ENCODE results near the gene PRKAB1.

The PRKAB1 gene

DNA sequence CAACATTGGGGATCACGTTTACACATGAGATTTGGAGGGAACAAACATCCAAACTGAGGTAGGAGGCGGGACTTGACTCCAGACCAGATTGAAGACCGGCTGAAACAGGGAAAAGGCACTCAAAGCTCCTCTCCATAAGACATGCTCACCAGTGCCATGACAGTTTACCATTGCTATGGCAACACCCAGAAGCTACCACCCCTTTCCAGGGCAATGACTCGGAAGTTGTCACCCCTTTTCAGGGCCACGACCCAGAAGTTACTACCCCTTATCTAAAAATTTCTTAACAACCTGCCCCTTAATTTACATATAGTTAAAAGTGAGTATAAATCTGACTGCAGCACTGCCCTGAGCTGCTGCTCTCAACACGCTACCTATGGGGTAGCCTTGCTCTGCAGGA, 40.2 kb upstream of the PRKAB1 start:
- intact Hi-C loops (cut with DNase I; ENCODE audit: low total_unique reads): no loop called here
- peaks cover 0 to 4% of the 10 kb centered on the region in 2 donors for H3K27me3 ChIP-seq
- H3K27ac ChIP-seq: no peak overlapping the region
- TF ChIP-seq, protein P1, sequence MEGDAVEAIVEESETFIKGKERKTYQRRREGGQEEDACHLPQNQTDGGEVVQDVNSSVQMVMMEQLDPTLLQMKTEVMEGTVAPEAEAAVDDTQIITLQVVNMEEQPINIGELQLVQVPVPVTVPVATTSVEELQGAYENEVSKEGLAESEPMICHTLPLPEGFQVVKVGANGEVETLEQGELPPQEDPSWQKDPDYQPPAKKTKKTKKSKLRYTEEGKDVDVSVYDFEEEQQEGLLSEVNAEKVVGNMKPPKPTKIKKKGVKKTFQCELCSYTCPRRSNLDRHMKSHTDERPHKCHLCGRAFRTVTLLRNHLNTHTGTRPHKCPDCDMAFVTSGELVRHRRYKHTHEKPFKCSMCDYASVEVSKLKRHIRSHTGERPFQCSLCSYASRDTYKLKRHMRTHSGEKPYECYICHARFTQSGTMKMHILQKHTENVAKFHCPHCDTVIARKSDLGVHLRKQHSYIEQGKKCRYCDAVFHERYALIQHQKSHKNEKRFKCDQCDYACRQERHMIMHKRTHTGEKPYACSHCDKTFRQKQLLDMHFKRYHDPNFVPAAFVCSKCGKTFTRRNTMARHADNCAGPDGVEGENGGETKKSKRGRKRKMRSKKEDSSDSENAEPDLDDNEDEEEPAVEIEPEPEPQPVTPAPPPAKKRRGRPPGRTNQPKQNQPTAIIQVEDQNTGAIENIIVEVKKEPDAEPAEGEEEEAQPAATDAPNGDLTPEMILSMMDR (IDR thresholded peaks at IDR 0.05): no peak
- no peak overlapping the region for H3K4me3 ChIP-seq
- H3K9me3 ChIP-seq: no peaks in the 10 kb centered on the region
- DNase-seq: no peak
- H3K4me1 ChIP-seq: no peaks in the 10 kb centered on the region
- no peaks in the 10 kb centered on the region for H3K36me3 ChIP-seq

DNA sequence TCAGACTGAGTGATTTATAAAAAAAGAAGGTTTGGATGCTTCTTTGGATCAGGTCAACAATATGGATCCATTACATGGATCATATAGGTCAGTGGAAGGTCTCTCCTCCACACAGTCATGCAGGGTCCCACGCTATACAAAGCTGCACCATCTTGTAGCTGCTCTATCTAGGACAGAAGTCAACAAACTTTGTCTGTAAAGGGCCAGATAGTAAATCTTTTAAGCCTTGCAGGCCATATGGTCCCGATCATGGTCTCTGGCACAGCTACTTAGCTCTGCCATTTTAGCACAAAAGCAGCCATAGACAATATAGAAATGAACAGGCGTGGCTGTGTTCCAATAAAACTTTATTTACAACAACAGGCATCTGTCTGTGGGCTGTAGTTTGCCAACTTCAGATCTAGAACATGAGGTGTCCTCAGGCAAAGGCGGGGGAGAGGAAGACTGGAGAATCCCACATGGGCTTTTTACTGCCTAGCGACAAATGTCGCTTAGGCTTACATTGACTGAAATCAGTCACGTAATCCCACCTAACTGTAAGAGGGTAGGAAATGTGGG, 37.6 kb upstream of the PRKAB1 start:
- H3K27ac ChIP-seq: no peak overlapping the region
- TF ChIP-seq, protein P1 (IDR thresholded peaks at IDR 0.05): no peak
- H3K36me3 ChIP-seq: no peaks in the 10 kb centered on the region
- no peak overlapping the region for H3K4me3 ChIP-seq
- H3K4me1 ChIP-seq: no peaks in the 10 kb centered on the region
- H3K9me3 ChIP-seq: no peaks in the 10 kb centered on the region
- peaks cover 0 to 4% of the 10 kb centered on the region in 2 donors for H3K27me3 ChIP-seq
- intact Hi-C loops (cut with DNase I; ENCODE audit: low total_unique reads): no loop called here
- no peak for DNase-seq

DNA sequence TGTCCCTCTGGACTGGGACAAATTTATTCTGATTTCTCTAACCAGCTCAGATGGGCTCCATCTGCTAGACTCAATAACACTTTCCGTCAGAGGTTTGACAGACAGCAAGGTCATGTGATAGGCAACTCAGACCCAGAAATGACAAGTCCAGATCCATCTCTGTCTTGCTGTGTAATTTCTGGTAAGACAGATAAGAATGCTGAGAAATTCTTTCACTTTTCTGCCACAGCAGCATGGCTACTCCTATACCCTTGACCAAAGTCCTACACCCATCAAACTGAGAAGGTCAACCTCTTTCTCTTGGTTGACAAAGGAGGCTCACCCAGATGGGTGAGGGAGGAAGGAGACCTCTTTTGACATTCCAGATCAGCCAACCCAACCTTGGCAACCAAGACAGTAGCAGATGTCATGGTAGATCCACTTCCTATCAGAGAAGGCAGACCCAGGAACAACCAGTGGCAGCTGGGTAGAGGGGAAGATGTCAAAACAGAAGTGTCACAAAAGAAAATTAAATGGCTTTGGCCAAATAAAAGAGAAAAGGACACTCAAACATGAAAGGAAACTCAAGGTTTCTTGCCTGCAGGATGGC, 36.9 kb upstream of the PRKAB1 start:
- H3K27me3 ChIP-seq: peaks cover 0 to 8% of the 10 kb centered on the region in 2 donors
- DNase-seq: no peak
- H3K27ac ChIP-seq: no peak overlapping the region
- TF ChIP-seq, protein P1 (IDR thresholded peaks at IDR 0.05): no peak
- no peaks in the 10 kb centered on the region for H3K4me1 ChIP-seq
- H3K9me3 ChIP-seq: no peaks in the 10 kb centered on the region
- no peaks in the 10 kb centered on the region for H3K36me3 ChIP-seq
- no peak overlapping the region for H3K4me3 ChIP-seq
- intact Hi-C loops (cut with DNase I; ENCODE audit: low total_unique reads): no loop called here

DNA sequence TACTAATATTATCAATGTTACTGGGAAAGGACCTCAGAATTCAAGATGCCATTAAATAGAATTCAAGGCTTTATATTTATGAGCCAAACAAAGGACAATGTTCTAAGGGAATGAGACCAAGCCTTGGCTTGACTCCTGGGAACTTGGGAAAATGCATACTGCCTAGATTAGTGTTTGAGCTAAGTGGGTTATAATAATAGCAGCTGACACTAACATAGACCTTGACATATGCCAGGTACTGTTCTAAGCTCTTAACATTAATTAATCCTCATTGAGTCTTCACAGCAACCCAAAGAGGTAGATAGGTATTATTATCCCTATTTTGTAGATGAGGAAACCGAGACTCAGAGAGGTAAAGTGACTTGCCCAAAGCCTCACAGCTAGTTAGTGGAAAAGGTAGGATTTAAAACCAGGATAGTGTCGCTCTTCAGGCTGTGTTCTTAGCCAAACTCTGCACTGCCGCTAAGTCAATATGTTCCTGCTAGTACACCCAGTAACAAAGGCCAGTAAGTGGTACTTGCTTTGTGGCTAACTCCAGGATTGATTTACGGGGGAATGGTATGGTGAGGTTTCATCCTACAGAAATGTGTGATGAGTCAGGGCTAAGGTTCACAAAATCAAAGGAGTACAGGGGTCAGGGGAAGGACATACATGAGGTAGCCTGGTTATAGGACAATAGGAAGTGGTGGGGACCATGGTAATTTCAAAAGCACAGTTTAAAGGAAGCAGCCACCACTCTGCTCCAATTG, 35.8 kb upstream of the PRKAB1 start:
- Histone ChIP-seq H3K36me3 (no peaks in the 10 kb centered on the region), H3K9me3 (no peaks in the 10 kb centered on the region), H3K4me1 (no peaks in the 10 kb centered on the region), H3K4me3 (no peak overlapping the region), H3K27ac (no peak overlapping the region), H3K27me3 (peaks cover 0 to 8% of the 10 kb centered on the region in 2 donors)
- TF ChIP-seq, protein P1 (IDR thresholded peaks at IDR 0.05): no peak
- no peak for DNase-seq
- intact Hi-C loops (cut with DNase I; ENCODE audit: low total_unique reads): no loop called here

DNA sequence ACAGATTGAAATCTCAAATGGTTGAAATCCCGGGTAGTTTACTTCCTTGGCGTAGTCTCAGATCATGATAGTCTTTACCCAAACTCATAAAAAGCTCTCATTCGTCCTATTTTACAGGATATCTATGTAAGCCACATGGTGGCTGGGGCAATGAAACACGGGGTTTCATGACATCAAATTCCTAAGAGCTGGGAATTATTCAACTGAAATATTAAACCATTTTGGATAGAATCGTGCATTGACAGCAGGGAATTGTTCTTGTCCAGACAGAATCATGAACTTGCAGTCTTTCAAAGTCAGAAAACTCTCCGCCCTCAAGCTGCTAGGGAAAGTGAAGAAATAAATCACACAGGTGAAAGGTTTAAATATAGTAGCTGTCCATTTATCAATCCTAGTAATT, 33.2 kb upstream of the PRKAB1 start:
- no peak for DNase-seq
- H3K27ac ChIP-seq: no peak overlapping the region
- H3K27me3 ChIP-seq: peaks cover 0 to 8% of the 10 kb centered on the region in 2 donors
- no peaks in the 10 kb centered on the region for H3K9me3 ChIP-seq
- intact Hi-C loops (cut with DNase I; ENCODE audit: low total_unique reads): no loop called here
- H3K36me3 ChIP-seq: no peaks in the 10 kb centered on the region
- TF ChIP-seq, protein P1 (IDR thresholded peaks at IDR 0.05): no peak
- no peaks in the 10 kb centered on the region for H3K4me1 ChIP-seq
- H3K4me3 ChIP-seq: no peak overlapping the region
